K562 (cell line): ENCODE measurements around the gene OR52M1. TPM values are rescaled to one million over a fixed set of nuclear protein-coding genes. Genes with fewer than 3 reads are reported as not detected.

Experiments
- RB1 ChIP-seq: fragments of 450-650 bp; IDR thresholded peaks from 2 replicates; pipeline ENCODE4 v1.6.1; 2017; ENCODE audit warnings: low read depth, mild to moderate bottlenecking
- TARDBP ChIP-seq: fragments of 450-650 bp; IDR thresholded peaks from 2 replicates; pipeline ENCODE4 v1.6.1; 2016
- ZNF316 ChIP-seq: fragments of 450-650 bp; IDR thresholded peaks from 2 replicates; pipeline ENCODE4 v1.6.1; 2016
- ZNF77 ChIP-seq: fragments of 250-450 bp; sonication (Bioruptor Pico); IDR thresholded peaks from 2 replicates; pipeline ENCODE4 v1.5.0; 2020
- polyA plus RNA-seq, 8 experiments: library from polyadenylated mRNA; depleted of rRNA in 4 of 8; stranded (reverse) in 5 of 8; unstranded in 3 of 8; fragments of >200 nt; fragmentation: Nextera tagmentation in 2 of 8; fragmentation: Illumina TruSeq in 1 of 8; extraction: Ambion mirVana in 2 of 8; extraction: Trizol in 1 of 8; gene quantifications; 2 replicates each; pipeline versions ENCODE4 v1.2.1 to v1.2.3, GENCODE V29; 2011 to 2014; ENCODE audit warnings: inconsistent platforms in 1 of 8, missing spikeins in 1 of 8
- total RNA-seq, 7 experiments: library from RNA; depleted of rRNA in 6 of 7; stranded (reverse); fragments of >200 nt in 6 of 7; fragmentation: Illumina TruSeq in 2 of 7; extraction: Trizol in 2 of 7; gene quantifications; 2 replicates each; pipeline versions ENCODE4 v1.2.1 to v1.2.3, GENCODE V29; 2011 to 2021; ENCODE audit warnings: low replicate concordance in 1 of 7
- TF ChIP-seq, protein P1 (sequence below): fragments of 450-650 bp; formaldehyde crosslinking; IDR thresholded peaks from 2 replicates; pipeline ENCODE4 v1.4.0; 2020; ENCODE audit warnings: mild to moderate bottlenecking, moderate library complexity
- TF ChIP-seq, protein P2 (sequence below): fragments of 450-650 bp; formaldehyde crosslinking; IDR thresholded peaks from 2 replicates; pipeline ENCODE4 v1.4.0; 2020; ENCODE audit warnings: mild to moderate bottlenecking, moderate library complexity
- TF ChIP-seq, protein P3 (sequence below), 2 experiments: fragments of 450-650 bp; IDR thresholded peaks; 2 replicates each; pipeline ENCODE4 v1.6.1; 2016
- TF ChIP-seq, protein P4 (sequence below), 3 experiments: IDR thresholded peaks in 2 of 3; conservative IDR thresholded peaks in 1 of 3; 2 replicates each; pipeline ENCODE4 v1.5.1; 2011 to 2012; ENCODE audit warnings: low read length in 3 of 3, mild to moderate bottlenecking in 3 of 3, control low read depth in 2 of 3, improper control_type of control experiment in 1 of 3, inconsistent platforms in 1 of 3, low read depth in 1 of 3, mixed read lengths in 1 of 3, moderate library complexity in 1 of 3; ENCODE audit not compliant: insufficient read depth in 2 of 3
- TF ChIP-seq, protein P5 (sequence below): fragments of 250-450 bp; sonication (Bioruptor Pico); IDR thresholded peaks from 2 replicates; pipeline ENCODE4 v1.5.1; 2021; ENCODE audit warnings: mild to moderate bottlenecking

OR52M1 gene
- total and polyA plus RNA-seq, 9 of the 15 experiments (the other 6 are each of a cell fraction or from before 2014, with no cell fraction given): not detected

DNA sequence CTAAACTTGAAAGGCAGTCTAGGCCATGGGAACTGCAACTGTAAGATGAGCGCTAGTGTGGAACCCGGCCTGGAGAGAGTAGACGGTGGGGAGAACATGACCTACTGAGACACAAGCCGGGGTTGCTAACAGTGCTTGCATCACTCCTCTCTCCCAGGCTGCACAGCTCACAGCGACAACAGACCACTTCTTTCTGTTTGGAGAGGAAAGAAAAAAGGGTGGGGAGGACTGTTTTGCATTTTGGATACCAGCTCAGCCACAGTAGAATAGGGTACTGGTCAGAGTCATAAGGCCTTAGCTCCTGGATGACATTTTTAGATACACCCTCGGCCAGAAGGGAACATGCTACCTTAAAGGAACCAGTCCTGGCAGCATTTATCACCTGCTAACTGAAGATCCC is 22.2 kb upstream of the OR52M1 start (continued):
- TF ChIP-seq, protein P1, sequence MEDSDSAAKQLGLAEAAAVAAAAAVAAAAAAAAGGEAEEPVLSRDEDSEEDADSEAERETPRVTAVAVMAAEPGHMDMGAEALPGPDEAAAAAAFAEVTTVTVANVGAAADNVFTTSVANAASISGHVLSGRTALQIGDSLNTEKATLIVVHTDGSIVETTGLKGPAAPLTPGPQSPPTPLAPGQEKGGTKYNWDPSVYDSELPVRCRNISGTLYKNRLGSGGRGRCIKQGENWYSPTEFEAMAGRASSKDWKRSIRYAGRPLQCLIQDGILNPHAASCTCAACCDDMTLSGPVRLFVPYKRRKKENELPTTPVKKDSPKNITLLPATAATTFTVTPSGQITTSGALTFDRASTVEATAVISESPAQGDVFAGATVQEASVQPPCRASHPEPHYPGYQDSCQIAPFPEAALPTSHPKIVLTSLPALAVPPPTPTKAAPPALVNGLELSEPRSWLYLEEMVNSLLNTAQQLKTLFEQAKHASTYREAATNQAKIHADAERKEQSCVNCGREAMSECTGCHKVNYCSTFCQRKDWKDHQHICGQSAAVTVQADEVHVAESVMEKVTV (CRISPR knock-in tag): no peak
- no peak for TF ChIP-seq TARDBP
- TF ChIP-seq RB1: no peak
- TF ChIP-seq, protein P2, sequence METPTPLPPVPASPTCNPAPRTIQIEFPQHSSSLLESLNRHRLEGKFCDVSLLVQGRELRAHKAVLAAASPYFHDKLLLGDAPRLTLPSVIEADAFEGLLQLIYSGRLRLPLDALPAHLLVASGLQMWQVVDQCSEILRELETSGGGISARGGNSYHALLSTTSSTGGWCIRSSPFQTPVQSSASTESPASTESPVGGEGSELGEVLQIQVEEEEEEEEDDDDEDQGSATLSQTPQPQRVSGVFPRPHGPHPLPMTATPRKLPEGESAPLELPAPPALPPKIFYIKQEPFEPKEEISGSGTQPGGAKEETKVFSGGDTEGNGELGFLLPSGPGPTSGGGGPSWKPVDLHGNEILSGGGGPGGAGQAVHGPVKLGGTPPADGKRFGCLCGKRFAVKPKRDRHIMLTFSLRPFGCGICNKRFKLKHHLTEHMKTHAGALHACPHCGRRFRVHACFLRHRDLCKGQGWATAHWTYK (CRISPR knock-in tag): no peak
- TF ChIP-seq, protein P3, sequence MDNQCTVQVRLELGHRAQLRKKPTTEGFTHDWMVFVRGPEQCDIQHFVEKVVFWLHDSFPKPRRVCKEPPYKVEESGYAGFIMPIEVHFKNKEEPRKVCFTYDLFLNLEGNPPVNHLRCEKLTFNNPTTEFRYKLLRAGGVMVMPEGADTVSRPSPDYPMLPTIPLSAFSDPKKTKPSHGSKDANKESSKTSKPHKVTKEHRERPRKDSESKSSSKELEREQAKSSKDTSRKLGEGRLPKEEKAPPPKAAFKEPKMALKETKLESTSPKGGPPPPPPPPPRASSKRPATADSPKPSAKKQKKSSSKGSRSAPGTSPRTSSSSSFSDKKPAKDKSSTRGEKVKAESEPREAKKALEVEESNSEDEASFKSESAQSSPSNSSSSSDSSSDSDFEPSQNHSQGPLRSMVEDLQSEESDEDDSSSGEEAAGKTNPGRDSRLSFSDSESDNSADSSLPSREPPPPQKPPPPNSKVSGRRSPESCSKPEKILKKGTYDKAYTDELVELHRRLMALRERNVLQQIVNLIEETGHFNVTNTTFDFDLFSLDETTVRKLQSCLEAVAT (IDR thresholded peaks at IDR 0.05): no peak
- no peak for TF ChIP-seq ZNF77 (CRISPR knock-in tag)
- TF ChIP-seq, protein P4, sequence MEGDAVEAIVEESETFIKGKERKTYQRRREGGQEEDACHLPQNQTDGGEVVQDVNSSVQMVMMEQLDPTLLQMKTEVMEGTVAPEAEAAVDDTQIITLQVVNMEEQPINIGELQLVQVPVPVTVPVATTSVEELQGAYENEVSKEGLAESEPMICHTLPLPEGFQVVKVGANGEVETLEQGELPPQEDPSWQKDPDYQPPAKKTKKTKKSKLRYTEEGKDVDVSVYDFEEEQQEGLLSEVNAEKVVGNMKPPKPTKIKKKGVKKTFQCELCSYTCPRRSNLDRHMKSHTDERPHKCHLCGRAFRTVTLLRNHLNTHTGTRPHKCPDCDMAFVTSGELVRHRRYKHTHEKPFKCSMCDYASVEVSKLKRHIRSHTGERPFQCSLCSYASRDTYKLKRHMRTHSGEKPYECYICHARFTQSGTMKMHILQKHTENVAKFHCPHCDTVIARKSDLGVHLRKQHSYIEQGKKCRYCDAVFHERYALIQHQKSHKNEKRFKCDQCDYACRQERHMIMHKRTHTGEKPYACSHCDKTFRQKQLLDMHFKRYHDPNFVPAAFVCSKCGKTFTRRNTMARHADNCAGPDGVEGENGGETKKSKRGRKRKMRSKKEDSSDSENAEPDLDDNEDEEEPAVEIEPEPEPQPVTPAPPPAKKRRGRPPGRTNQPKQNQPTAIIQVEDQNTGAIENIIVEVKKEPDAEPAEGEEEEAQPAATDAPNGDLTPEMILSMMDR (IDR thresholded peaks at IDR 0.05 in 2 of 3, conservative IDR thresholded peaks at IDR 0.05 in 1 of 3; ENCODE audit: insufficient read depth in 2 of 3, low read depth in 1 of 3, low read length in 3 of 3): no peak
- no peak for TF ChIP-seq ZNF316
- TF ChIP-seq, protein P5, sequence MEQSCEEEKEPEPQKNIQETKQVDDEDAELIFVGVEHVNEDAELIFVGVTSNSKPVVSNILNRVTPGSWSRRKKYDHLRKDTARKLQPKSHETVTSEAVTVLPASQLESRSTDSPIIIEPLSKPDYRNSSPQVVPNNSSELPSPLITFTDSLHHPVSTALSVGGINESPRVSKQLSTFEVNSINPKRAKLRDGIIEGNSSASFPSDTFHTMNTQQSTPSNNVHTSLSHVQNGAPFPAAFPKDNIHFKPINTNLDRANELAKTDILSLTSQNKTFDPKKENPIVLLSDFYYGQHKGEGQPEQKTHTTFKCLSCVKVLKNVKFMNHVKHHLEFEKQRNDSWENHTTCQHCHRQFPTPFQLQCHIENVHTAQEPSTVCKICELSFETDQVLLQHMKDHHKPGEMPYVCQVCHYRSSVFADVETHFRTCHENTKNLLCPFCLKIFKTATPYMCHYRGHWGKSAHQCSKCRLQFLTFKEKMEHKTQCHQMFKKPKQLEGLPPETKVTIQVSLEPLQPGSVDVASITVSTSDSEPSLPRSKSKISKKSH: no peak
